ENCODE measurements around the gene ETFBKMT. TPM values are rescaled to one million over a fixed set of nuclear protein-coding genes. Genes with fewer than 3 reads are reported as not detected.
"Not testable (repeated sequence)": the region's sequence is repeated elsewhere in the genome, so short reads cannot be mapped to it uniquely, and the experiment has no call there.

The ETFBKMT gene
- total RNA-seq, 1 donor from 2014 or later: 2.2 TPM

- peaks cover 21% of the 10 kb centered on the region for H3K36me3 Mint-ChIP-seq (ENCODE audit: low read depth)
These were observed 46.1 kb downstream of the ETFBKMT start for GRCh38 chr12:31705621-31706020.

GRCh38 chr12:31708118-31708517 is 48.6 kb downstream of the ETFBKMT start:
- not testable (repeated sequence) for H3K27ac Mint-ChIP-seq (ENCODE audit: unreplicated experiment); H3K9me3 Mint-ChIP-seq; H3K4me1 Mint-ChIP-seq; DNase-seq (ENCODE audit: low read depth, low spot score); H3K27me3 Mint-ChIP-seq (ENCODE audit: low read depth); H3K4me3 Mint-ChIP-seq
- peaks cover 21% of the 10 kb centered on the region for H3K36me3 Mint-ChIP-seq (ENCODE audit: low read depth)

More at GRCh38 chr12:31705621-31706020, 46.1 kb downstream of the ETFBKMT start:
- H3K4me1 Mint-ChIP-seq: no peaks in the 10 kb centered on the region
- peaks cover 9% of the 10 kb centered on the region for H3K9me3 Mint-ChIP-seq
- H3K27ac Mint-ChIP-seq (ENCODE audit: unreplicated experiment): no peak overlapping the region
- TF ChIP-seq CTCF (conservative IDR thresholded peaks at IDR 0.05): no peak
- no peaks in the 10 kb centered on the region for H3K27me3 Mint-ChIP-seq (ENCODE audit: low read depth)
- H3K4me3 Mint-ChIP-seq: no peak overlapping the region
- no peak for DNase-seq (ENCODE audit: low read depth, low spot score)

- no peaks in the 10 kb centered on the region for H3K27me3 Mint-ChIP-seq (ENCODE audit: low read depth)
- H3K27ac Mint-ChIP-seq (ENCODE audit: unreplicated experiment): peak overlapping the region; percentile 63
- DNase-seq (ENCODE audit: low read depth, low spot score): no peak
- peaks cover under 1% of the 10 kb centered on the region for H3K4me1 Mint-ChIP-seq
- H3K36me3 Mint-ChIP-seq (ENCODE audit: low read depth): peaks cover 21% of the 10 kb centered on the region
- TF ChIP-seq CTCF (conservative IDR thresholded peaks at IDR 0.05): no peak
- H3K4me3 Mint-ChIP-seq: no peak overlapping the region
- peaks cover 9% of the 10 kb centered on the region for H3K9me3 Mint-ChIP-seq
These were observed 50.7 kb downstream of the ETFBKMT start for GRCh38 chr12:31710021-31710818.

GRCh38 chr12:31712877-31713276 is 53.4 kb downstream of the ETFBKMT start:
- no peak for DNase-seq (ENCODE audit: low read depth, low spot score)
- peaks cover 10% of the 10 kb centered on the region for H3K9me3 Mint-ChIP-seq
- no peak overlapping the region for H3K27ac Mint-ChIP-seq (ENCODE audit: unreplicated experiment)
- H3K4me3 Mint-ChIP-seq: no peak overlapping the region
- H3K36me3 Mint-ChIP-seq (ENCODE audit: low read depth): peaks cover 21% of the 10 kb centered on the region
- TF ChIP-seq CTCF (conservative IDR thresholded peaks at IDR 0.05): no peak
- peaks cover 4% of the 10 kb centered on the region for H3K4me1 Mint-ChIP-seq
- H3K27me3 Mint-ChIP-seq (ENCODE audit: low read depth): no peaks in the 10 kb centered on the region

- DNase-seq (ENCODE audit: low read depth, low spot score): no peak
- H3K4me1 Mint-ChIP-seq: peaks cover 4% of the 10 kb centered on the region
- TF ChIP-seq CTCF (conservative IDR thresholded peaks at IDR 0.05): no peak
- H3K9me3 Mint-ChIP-seq: peaks cover 10% of the 10 kb centered on the region
- H3K27me3 Mint-ChIP-seq (ENCODE audit: low read depth): no peaks in the 10 kb centered on the region
- H3K27ac Mint-ChIP-seq (ENCODE audit: unreplicated experiment): no peak overlapping the region
- H3K4me3 Mint-ChIP-seq: no peak overlapping the region
- peaks cover 24% of the 10 kb centered on the region for H3K36me3 Mint-ChIP-seq (ENCODE audit: low read depth)
These were observed 55.2 kb downstream of the ETFBKMT start for GRCh38 chr12:31714406-31715271.

Data from neural crest cell (in vitro differentiated cells).